Effector CD8-positive, alpha-beta T cell (primary cell): ENCODE results near the gene SHMT2.

Experiments
- DNase-seq: peaks from one replicate; lab custom pipeline; 2025; lab: John Stamatoyannopoulos, UW

SHMT2 gene

GRCh38 chr12:57215065-57215464 is 14.4 kb upstream of the SHMT2 start:
- no peak for DNase-seq

GRCh38 chr12:57215668-57216013 is 13.9 kb upstream of the SHMT2 start:
- DNase-seq: no peak

- peak; percentile 30 for DNase-seq
These were observed 13.2 kb upstream of the SHMT2 start, which contains the start of gene NXPH4 for GRCh38 chr12:57216014-57216911. NXPH4 (plus strand) TSS chr12:57216794; CDS start chr12:57216970, 176 bp downstream.

- DNase-seq: no peak
These were observed 12.3 kb upstream of the SHMT2 start for GRCh38 chr12:57216921-57217879.

GRCh38 chr12:57218030-57218853 is 11.3 kb upstream of the SHMT2 start:
- no peak for DNase-seq

- DNase-seq: no peak
These were observed 10.1 kb upstream of the SHMT2 start for GRCh38 chr12:57219205-57219992.

- no peak for DNase-seq
These were observed 9.3 kb upstream of the SHMT2 start for GRCh38 chr12:57219993-57220754.

- DNase-seq: no peak
These were observed 8.7 kb upstream of the SHMT2 start for GRCh38 chr12:57220770-57221168.

GRCh38 chr12:57221169-57221917 is 8.2 kb upstream of the SHMT2 start:
- no peak for DNase-seq

- DNase-seq: no peak
These were observed 7.0 kb upstream of the SHMT2 start for GRCh38 chr12:57222286-57223190.

GRCh38 chr12:57223191-57224165 is 6.0 kb upstream of the SHMT2 start:
- no peak for DNase-seq

GRCh38 chr12:57224278-57224972 is 5.1 kb upstream of the SHMT2 start:
- no peak for DNase-seq

- peak; percentile 63 for DNase-seq
These were observed 4.4 kb upstream of the SHMT2 start for GRCh38 chr12:57224973-57225679.

- no peak for DNase-seq
These were observed 3.8 kb upstream of the SHMT2 start for GRCh38 chr12:57225680-57226210.

- DNase-seq: no peak
These were observed 2.8 kb upstream of the SHMT2 start for GRCh38 chr12:57226588-57227314.
